WERI-Rb-1 (cell line): ENCODE data around the gene COPZ1.

Experiments used
- DNase-seq: peaks from one replicate; pipeline ENCODE4 v3.0.0-alpha.2; 2020
- H3K27ac ChIP-seq: fragments of 250-450 bp; sonication (Bioruptor Pico); 2 replicates; pipeline ENCODE4 v1.5.1; 2020; ENCODE audit warnings: mild to moderate bottlenecking, moderate library complexity
- H3K27me3 ChIP-seq: fragments of 250-450 bp; sonication (Bioruptor Pico); 2 replicates; pipeline ENCODE4 v1.5.1; 2021; ENCODE audit warnings: mild to moderate bottlenecking, low read depth, moderate library complexity; ENCODE audit not compliant: insufficient read depth, severe bottlenecking
- H3K36me3 ChIP-seq: fragments of 250-450 bp; sonication (Bioruptor Pico); 2 replicates; pipeline ENCODE4 v1.5.1; 2020; ENCODE audit warnings: mild to moderate bottlenecking, moderate library complexity
- H3K4me3 ChIP-seq: 2 replicates; pipeline ENCODE4 v1.5.1; 2011; ENCODE audit warnings: low read depth, mild to moderate bottlenecking, control low read depth, low read length
- H3K9me3 ChIP-seq: fragments of 250-450 bp; sonication (Bioruptor Pico); 2 replicates; pipeline ENCODE4 v1.5.1; 2021; ENCODE audit warnings: mild to moderate bottlenecking, moderate library complexity; ENCODE audit not compliant: severe bottlenecking
- TF ChIP-seq, protein P1 (sequence below): IDR thresholded peaks from 2 replicates; pipeline ENCODE4 v1.5.1; 2011; ENCODE audit warnings: low read depth, mild to moderate bottlenecking, control low read depth, inconsistent platforms, low read length

COPZ1 gene

DNA sequence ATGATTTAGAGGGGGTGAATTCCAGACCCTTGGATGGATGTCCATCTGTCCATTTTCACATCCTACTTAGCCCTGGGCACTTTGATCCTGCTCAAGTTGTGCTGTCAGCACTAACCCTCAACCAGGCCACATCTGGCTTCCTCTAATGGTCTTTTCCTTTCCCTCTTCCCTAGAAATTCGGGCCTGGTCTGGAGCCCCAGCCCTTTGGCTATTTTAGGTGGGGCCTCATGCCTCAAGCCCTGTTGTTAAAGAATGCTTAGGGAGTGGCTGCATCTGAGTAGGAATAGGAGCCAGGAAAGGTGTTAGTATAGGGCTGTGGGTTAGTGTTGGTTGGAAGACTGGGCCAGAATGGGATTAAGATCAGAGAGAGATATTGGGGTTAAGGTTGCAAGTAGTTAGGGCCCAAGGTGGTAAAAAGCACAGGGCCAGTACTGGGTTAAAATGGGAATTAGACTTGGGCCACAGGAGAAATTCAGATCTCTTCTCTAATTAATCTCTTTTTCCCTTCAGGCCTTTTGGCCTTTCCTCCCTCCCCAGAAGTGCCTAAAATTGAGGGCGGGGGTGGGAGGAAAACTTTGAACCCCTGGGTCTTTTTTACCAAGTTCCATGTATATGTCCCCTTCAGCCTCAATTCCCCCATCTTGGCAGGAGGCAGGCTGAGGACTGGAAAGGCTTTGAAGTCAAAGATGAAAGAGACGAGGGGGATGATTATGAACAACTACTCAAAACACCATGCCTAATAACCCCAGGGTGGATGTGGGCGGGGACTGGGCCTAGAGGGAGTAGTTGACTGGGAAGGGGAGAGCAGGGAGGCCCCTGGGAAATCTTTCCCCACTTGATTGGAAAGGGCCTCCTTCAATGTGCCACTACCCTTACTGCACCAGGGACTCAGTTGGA is 63.6 kb downstream of the COPZ1 start:
- peaks cover 36% of the 10 kb centered on the region for H3K36me3 ChIP-seq
- no peaks in the 10 kb centered on the region for H3K9me3 ChIP-seq
- TF ChIP-seq, protein P1, sequence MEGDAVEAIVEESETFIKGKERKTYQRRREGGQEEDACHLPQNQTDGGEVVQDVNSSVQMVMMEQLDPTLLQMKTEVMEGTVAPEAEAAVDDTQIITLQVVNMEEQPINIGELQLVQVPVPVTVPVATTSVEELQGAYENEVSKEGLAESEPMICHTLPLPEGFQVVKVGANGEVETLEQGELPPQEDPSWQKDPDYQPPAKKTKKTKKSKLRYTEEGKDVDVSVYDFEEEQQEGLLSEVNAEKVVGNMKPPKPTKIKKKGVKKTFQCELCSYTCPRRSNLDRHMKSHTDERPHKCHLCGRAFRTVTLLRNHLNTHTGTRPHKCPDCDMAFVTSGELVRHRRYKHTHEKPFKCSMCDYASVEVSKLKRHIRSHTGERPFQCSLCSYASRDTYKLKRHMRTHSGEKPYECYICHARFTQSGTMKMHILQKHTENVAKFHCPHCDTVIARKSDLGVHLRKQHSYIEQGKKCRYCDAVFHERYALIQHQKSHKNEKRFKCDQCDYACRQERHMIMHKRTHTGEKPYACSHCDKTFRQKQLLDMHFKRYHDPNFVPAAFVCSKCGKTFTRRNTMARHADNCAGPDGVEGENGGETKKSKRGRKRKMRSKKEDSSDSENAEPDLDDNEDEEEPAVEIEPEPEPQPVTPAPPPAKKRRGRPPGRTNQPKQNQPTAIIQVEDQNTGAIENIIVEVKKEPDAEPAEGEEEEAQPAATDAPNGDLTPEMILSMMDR, result no peak
- no peaks in the 10 kb centered on the region for H3K27me3 ChIP-seq
- DNase-seq, result no peak
- H3K4me3 ChIP-seq, result no peak overlapping the region
- H3K27ac ChIP-seq, result peak overlapping the region; percentile 99

DNA sequence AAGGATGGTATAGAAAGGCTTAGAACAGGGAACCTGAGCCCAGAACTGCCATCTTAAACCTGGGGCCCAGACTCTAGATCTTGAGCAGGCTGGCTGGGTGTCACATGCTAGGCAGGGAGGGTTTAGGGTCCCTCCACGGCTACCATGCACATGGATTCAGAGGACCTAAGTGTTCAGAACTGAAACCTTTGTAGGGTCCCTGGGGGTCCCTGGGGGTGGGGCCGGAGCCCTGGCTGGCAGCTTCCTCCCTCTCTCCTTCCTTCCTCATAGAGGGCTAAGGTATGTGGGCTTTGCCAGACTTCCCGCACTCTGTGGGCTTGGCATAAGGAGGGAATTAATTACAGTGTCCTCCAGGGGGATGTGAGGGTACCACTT is 64.2 kb downstream of the COPZ1 start:
- H3K9me3 ChIP-seq, result no peaks in the 10 kb centered on the region
- DNase-seq, result no peak
- H3K36me3 ChIP-seq, result peaks cover 30% of the 10 kb centered on the region
- TF ChIP-seq, protein P1, result no peak
- H3K27ac ChIP-seq, result peak overlapping the region; percentile 99
- H3K27me3 ChIP-seq, result no peaks in the 10 kb centered on the region
- no peak overlapping the region for H3K4me3 ChIP-seq

DNA sequence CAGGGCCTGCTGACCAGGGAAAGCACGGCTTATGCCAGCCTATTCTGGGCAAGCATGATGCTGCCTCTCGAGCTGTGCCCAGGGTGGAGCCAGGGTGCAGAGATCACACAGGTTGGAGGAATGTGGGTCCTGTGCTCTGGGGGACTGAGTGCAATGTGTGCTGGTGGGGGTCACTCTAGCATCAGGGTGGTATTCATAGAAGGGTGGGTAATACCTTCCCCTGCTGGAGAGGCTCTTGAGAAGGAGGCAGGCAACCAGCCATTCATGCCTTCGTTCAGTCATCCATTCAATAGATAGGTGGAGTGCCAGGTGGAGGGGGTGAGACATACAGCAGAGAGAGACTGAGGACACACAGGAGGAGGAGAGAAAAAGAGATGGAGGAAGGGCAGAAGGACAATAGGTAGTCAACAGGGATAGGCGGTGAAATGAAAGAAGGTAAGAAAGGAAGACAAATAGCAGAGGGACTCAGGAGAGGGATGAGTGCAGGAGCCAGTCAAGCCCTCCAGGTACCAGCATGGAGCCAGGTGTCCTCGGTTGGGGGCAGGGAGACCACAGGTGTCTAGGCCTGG is 64.8 kb downstream of the COPZ1 start:
- no peak for DNase-seq
- peak overlapping the region; percentile 99 for H3K27ac ChIP-seq
- TF ChIP-seq, protein P1, result no peak
- H3K27me3 ChIP-seq, result no peaks in the 10 kb centered on the region
- no peaks in the 10 kb centered on the region for H3K9me3 ChIP-seq
- peak overlapping the region; percentile 93 for H3K4me3 ChIP-seq
- peaks cover 24% of the 10 kb centered on the region for H3K36me3 ChIP-seq

DNA sequence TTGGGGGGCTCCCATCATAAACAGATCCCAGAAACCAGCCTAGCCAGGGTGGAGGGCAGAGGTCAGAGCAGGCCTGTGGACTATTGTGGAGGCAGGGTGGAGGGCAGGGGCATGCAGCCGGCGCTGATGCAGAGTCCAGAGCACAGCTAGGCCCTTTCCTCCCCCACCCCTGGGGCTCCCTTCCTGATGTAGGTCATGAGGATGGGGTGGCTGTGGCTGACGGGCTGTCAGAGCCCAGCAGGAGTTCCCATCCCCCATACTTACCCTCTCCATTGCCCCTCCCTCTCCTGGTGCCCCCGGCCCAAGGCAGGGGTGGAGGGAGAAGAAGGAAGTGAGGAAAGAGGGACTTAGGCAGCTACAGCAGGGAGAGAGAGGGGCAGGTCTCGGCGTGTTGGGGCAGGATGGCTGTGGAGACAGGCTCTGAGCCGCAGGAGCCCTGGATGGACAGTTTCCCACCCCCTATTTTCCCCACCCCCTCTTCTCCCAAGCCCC is 65.3 kb downstream of the COPZ1 start:
- Histone ChIP-seq H3K36me3 (peaks cover 22% of the 10 kb centered on the region), H3K4me3 (peak overlapping the region; percentile 93), H3K27me3 (no peaks in the 10 kb centered on the region), H3K9me3 (no peaks in the 10 kb centered on the region), H3K27ac (peak overlapping the region; percentile 99)
- TF ChIP-seq, protein P1, result no peak
- DNase-seq, result peak; percentile 60

DNA sequence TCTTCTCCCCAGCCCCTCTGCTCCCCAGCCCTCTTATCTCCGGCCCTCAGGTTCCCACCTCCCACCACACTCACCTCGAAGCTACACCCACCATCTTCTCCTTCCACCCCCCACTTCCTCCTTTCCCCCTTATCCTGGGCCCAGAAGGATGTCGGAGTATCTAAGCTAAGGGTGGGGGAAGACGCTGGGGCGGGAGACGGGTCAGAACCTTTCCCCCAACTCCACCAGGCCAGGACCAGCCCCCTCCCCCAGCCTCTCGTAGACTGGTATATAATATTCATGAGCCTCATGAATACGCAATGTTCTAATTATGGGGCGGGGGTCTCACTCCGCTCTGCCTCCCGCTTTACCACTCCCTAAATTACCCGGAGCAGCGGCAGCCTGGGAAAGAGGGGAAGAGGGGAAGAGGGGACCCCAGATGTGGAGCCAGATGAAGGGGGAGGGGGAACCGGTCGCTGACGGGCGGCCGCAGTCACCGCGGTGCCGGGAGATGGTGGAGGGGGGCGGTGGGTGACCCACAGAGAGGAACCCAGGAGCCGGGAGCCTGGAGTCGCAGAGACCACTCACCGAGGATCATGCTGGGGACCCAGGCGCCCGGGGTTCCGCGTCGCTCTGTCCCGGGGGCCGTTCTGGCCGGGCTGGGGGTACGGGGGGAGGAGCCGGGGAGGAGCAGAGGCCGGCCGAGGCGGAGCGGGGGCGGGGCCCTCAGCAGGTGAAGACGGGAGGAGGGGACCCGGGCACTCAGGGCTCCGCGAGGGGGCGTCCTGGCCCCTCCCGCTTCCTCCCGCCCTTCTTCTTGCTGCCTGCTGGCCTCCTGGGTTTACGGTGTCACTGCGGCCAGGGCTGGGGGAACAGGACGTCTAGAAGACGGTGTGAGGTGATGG is 66.0 kb downstream of the COPZ1 start:
- H3K36me3 ChIP-seq, result peaks cover 27% of the 10 kb centered on the region
- TF ChIP-seq, protein P1, result peak; percentile 65
- peak overlapping the region; percentile 99 for H3K27ac ChIP-seq
- no peaks in the 10 kb centered on the region for H3K27me3 ChIP-seq
- no peaks in the 10 kb centered on the region for H3K9me3 ChIP-seq
- H3K4me3 ChIP-seq, result peak overlapping the region; percentile 93
- DNase-seq, result peak; percentile 91
